ENCODE measurements around the gene ATP1B1.

DNA sequence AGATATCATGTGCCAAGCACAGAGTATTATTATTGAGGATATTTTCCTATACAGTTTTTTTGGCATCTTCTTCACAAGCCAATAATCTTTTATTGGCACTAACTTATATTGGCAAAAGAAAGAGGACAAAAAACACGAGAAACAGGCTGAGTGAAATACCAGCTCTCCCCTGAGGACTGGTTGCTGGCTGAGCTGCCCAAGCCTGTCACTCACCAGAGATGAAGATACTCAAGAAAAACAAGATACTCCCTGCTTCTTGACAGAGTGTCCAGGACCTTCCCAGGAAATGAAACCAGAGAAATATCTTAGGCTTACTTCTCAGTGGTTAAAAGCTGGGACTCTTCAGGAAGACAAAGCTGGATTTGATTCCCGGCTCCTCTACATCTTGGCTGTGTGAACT is 35.9 kb upstream of the ATP1B1 start:
- TF ChIP-seq EZH2 (IDR thresholded peaks at IDR 0.05; ENCODE audit: low read length): no peak
- TF ChIP-seq, protein P1, sequence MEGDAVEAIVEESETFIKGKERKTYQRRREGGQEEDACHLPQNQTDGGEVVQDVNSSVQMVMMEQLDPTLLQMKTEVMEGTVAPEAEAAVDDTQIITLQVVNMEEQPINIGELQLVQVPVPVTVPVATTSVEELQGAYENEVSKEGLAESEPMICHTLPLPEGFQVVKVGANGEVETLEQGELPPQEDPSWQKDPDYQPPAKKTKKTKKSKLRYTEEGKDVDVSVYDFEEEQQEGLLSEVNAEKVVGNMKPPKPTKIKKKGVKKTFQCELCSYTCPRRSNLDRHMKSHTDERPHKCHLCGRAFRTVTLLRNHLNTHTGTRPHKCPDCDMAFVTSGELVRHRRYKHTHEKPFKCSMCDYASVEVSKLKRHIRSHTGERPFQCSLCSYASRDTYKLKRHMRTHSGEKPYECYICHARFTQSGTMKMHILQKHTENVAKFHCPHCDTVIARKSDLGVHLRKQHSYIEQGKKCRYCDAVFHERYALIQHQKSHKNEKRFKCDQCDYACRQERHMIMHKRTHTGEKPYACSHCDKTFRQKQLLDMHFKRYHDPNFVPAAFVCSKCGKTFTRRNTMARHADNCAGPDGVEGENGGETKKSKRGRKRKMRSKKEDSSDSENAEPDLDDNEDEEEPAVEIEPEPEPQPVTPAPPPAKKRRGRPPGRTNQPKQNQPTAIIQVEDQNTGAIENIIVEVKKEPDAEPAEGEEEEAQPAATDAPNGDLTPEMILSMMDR (optimal IDR thresholded peaks at IDR 0.05 in 1 of 3, IDR thresholded peaks at IDR 0.05 in 1 of 3, conservative IDR thresholded peaks at IDR 0.05 in 1 of 3; ENCODE audit: extremely low read depth in 1 of 3, insufficient read depth in 2 of 3, low read length in 3 of 3): no peak
